ENCODE results near the gene CYP2W1.

CYP2W1 gene, protein sequence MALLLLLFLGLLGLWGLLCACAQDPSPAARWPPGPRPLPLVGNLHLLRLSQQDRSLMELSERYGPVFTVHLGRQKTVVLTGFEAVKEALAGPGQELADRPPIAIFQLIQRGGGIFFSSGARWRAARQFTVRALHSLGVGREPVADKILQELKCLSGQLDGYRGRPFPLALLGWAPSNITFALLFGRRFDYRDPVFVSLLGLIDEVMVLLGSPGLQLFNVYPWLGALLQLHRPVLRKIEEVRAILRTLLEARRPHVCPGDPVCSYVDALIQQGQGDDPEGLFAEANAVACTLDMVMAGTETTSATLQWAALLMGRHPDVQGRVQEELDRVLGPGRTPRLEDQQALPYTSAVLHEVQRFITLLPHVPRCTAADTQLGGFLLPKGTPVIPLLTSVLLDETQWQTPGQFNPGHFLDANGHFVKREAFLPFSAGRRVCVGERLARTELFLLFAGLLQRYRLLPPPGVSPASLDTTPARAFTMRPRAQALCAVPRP

DNA sequence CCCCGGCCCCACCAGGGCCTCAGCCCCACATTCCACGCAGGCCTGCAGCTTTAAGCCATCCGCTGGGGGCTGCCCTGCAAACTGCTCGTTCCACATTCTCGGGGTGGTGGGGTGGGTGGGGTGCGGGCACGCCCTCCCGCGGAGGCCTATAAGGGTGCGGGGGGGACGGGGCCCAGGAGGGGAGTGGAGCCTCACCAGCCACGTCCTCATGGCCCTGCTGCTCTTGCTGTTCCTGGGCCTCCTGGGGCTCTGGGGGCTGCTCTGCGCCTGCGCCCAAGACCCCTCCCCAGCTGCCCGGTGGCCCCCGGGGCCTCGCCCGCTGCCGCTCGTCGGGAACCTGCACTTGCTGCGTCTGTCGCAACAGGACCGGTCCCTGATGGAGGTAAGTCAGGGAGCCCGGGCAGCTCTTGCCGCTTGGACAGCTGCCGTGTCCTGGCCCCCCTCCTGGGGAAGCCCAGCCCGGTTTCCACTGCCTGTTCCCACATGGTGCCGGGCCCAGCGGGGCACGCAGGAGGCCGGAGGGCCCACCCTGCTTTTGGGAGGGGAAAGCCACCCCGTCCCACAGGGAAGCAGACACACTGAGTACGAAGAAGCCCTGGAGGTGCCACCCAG is at the start of gene CYP2W1:
TSS of gene CYP2W1 (plus strand) at position 178 of the 612 bp plus-strand sequence. CDS start at position 209, 31 bp downstream.
- H3K4me3 ChIP-seq (ENCODE audit: low read length in 2 of 2): no peak within 1 kb of the TSS
- no peaks in the 10 kb centered on the region for H3K4me1 ChIP-seq (ENCODE audit: control insufficient read depth, insufficient read depth, low read length)
- no peak within 1 kb of the TSS for H3K27ac ChIP-seq (ENCODE audit: low read length)
- H3K36me3 ChIP-seq (ENCODE audit: control insufficient read depth in 2 of 2, insufficient read depth in 2 of 2, low read length in 2 of 2): no peaks in the 10 kb centered on the region
- H3K9ac ChIP-seq (ENCODE audit: low read length in 2 of 2): no peak within 1 kb of the TSS
- peaks cover 37% of the 10 kb centered on the region in 2 donors for H3K27me3 ChIP-seq (ENCODE audit: control insufficient read depth in 1 of 2, insufficient read depth in 2 of 2, low read length in 2 of 2)
- no peaks in the 10 kb centered on the region for H3K9me3 ChIP-seq (ENCODE audit: control insufficient read depth in 2 of 2, low read length in 2 of 2)

DNA sequence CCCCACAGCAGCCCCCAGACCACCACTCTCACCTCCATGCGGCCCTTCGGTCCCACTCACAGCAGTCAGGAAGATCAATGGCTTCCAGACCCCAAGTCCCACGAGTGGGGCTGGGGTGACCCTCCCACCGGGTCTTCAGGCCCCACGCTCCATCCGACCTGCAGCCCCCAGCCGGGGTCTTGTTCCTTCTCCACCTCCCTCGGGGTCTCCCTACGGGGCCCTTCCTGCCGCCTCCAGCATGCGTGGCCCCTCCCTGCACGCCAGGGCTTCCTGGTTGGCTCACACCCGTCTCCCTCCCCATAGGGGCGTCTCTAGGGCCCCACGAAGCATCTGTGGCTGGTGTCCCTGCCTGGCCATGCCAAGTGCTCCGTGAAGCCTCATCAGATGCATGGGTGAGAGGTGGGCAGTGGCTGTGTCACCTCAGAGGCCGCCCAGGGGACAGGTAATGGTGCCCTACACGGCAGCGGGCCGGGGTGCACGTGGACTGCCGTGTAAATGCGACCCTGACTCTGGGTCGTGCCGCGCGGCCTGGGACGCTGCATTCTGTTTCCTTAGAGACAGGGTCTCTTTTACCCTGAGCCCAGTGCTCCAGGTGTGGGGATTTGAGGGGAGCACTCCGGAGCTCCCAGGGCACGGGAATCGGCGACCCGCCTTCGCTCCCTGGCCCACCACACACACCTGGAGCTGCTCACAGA is 48.4 kb upstream of the CYP2W1 start:
- Histone ChIP-seq H3K9me3 (ENCODE audit: control insufficient read depth in 2 of 2, low read length in 2 of 2) (no peaks in the 10 kb centered on the region), H3K36me3 (ENCODE audit: control insufficient read depth in 2 of 2, insufficient read depth in 2 of 2, low read length in 2 of 2) (no peaks in the 10 kb centered on the region), H3K4me3 (ENCODE audit: low read length in 2 of 2) (no peak overlapping the region), H3K9ac (ENCODE audit: low read length in 2 of 2) (no peak overlapping the region), H3K27me3 (ENCODE audit: control insufficient read depth in 1 of 2, insufficient read depth in 2 of 2, low read length in 2 of 2) (no peaks in the 10 kb centered on the region), H3K4me1 (ENCODE audit: control insufficient read depth, insufficient read depth, low read length) (peaks cover under 1% of the 10 kb centered on the region), H3K27ac (ENCODE audit: low read length) (no peak overlapping the region)

DNA sequence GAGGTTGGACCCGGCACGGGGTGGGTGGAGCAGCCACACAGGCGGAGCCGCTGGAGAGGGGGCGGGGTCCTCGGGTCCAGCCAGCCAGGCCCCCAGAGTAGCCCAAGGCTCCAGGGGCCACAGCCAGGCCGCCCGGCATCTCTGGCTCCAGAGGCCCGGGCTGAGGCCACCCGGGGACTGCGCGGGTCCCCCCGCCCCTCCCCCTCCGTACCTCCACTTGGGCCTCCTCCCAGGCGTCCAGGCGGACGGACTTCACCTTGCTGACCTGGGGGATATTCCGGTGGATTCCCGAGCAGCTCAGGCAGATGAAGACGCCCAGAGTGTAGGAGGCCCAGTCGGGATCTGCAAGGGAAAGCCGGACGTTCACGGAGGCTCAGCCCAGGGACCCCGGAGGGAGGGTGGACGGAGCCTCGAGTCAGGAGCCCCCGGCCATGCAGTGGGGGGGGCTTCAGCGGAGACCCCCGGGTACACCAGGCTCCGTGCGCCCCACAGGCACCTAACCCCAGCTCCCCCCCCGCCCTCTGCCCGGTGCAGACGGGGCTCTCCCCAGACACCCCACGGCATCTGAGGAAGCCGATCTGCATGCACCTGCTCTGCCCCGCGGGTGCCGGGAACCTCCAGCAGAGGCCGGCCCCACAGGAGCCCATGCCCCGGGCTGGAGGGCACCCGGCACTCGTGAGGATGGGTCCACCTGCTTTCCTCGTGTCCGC is 47.7 kb upstream of the CYP2W1 start:
- Histone ChIP-seq H3K9me3 (ENCODE audit: control insufficient read depth in 2 of 2, low read length in 2 of 2) (peaks cover 0 to 3% of the 10 kb centered on the region in 2 donors), H3K36me3 (ENCODE audit: control insufficient read depth in 2 of 2, insufficient read depth in 2 of 2, low read length in 2 of 2) (no peaks in the 10 kb centered on the region), H3K27ac (ENCODE audit: low read length) (no peak overlapping the region), H3K4me3 (ENCODE audit: low read length in 2 of 2) (no peak overlapping the region), H3K9ac (ENCODE audit: low read length in 2 of 2) (no peak overlapping the region), H3K4me1 (ENCODE audit: control insufficient read depth, insufficient read depth, low read length) (no peaks in the 10 kb centered on the region), H3K27me3 (ENCODE audit: control insufficient read depth in 1 of 2, insufficient read depth in 2 of 2, low read length in 2 of 2) (no peaks in the 10 kb centered on the region)

DNA sequence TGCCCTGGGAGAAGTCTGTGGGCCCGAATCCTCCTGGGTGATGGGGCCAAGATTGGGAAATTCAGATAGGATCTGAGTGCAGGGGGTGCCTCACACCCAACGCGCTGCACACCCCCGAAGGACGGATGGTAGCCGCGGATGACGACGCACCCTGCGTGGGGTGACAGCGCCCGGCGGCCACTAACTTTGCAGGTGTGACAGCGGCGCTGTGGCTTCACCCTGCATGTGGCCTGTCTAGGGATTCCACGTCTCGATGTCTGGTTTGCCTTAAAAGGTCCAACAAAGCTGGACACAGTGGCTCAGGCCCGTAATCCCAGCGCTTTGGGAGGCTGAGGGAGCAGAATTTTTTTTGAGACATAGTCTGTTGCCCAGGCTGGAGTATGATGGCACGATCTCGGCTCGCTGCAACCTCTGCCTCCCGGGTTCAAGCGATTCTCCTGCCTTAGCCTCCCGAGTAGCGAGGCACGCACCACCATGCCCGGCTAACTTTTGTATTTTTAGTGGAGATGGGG is 47.1 kb upstream of the CYP2W1 start:
- H3K9ac ChIP-seq (ENCODE audit: low read length in 2 of 2): no peak overlapping the region
- H3K4me1 ChIP-seq (ENCODE audit: control insufficient read depth, insufficient read depth, low read length): no peaks in the 10 kb centered on the region
- H3K36me3 ChIP-seq (ENCODE audit: control insufficient read depth in 2 of 2, insufficient read depth in 2 of 2, low read length in 2 of 2): no peaks in the 10 kb centered on the region
- H3K9me3 ChIP-seq (ENCODE audit: control insufficient read depth in 2 of 2, low read length in 2 of 2): peaks cover 0 to 3% of the 10 kb centered on the region in 2 donors
- no peaks in the 10 kb centered on the region for H3K27me3 ChIP-seq (ENCODE audit: control insufficient read depth in 1 of 2, insufficient read depth in 2 of 2, low read length in 2 of 2)
- no peak overlapping the region for H3K4me3 ChIP-seq (ENCODE audit: low read length in 2 of 2)
- no peak overlapping the region for H3K27ac ChIP-seq (ENCODE audit: low read length)

DNA sequence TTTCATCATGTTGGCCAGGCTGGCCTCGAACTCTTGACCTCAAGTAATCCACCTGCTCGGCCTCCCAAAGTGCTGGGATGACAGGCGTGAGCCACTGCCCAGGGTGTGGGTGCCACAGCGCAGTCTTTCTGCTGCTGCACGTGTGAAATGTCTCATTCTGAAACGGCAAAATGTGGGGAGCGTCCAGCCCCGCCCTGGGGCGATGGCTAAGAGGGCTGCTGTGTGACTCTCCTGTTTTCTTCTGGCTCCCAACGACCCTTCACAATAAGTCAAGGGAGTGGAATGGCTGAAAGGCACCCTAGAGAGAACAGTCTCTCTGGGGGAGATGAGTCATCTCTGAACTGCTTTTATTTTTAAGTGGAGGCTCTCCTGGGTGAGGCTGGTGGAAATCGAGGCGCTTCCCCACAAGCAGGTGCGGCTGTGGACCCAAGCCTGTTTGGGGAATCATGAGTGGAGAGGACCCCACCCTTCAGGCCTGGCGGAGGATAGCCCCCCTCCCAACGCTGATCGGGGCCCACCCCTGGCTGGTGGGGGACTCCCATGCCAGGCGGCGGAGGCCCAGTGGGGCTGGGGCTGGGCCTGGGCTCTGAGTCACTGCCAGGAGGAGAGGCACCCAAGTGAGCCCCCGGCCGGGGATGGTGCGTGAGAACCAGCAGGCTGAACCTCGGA is 46.5 kb upstream of the CYP2W1 start:
- H3K4me3 ChIP-seq (ENCODE audit: low read length in 2 of 2): no peak overlapping the region
- H3K4me1 ChIP-seq (ENCODE audit: control insufficient read depth, insufficient read depth, low read length): no peaks in the 10 kb centered on the region
- no peak overlapping the region for H3K9ac ChIP-seq (ENCODE audit: low read length in 2 of 2)
- peaks cover 0 to 3% of the 10 kb centered on the region in 2 donors for H3K9me3 ChIP-seq (ENCODE audit: control insufficient read depth in 2 of 2, low read length in 2 of 2)
- H3K36me3 ChIP-seq (ENCODE audit: control insufficient read depth in 2 of 2, insufficient read depth in 2 of 2, low read length in 2 of 2): no peaks in the 10 kb centered on the region
- H3K27me3 ChIP-seq (ENCODE audit: control insufficient read depth in 1 of 2, insufficient read depth in 2 of 2, low read length in 2 of 2): no peaks in the 10 kb centered on the region
- H3K27ac ChIP-seq (ENCODE audit: low read length): no peak overlapping the region

DNA sequence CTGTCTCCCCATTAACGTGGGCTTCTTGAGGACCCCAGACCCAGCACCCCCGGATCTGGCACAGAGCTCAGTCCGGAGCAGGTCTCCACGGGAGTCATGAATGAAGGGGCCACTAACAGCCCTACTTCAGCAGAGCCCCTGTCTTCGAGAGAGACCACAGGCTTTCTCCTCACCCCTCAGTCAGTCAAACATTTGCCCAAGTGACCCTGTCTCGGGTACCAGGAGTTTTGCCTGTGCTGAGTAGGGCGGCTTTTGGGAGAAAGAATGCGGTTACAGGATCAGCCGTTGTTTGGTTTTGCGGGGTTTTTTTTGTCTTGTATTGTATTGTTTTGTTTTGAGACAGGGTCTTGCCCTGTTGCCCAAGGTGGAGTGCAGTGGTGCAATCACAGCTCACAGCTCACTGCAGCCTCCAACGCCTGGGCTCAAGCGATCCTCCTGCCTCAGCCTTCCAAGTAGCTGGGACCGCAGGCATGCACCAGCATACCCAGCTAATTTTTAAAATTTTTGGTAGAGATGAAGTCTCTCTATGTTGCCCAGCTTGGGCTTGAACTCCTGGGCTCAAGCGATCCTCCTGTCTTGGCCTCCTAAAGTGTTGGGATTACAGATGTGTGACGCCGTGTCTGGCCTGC is 45.0 kb upstream of the CYP2W1 start:
- Histone ChIP-seq H3K9ac (ENCODE audit: low read length in 2 of 2) (no peak overlapping the region), H3K9me3 (ENCODE audit: control insufficient read depth in 2 of 2, low read length in 2 of 2) (peaks cover 0 to 6% of the 10 kb centered on the region in 2 donors), H3K27ac (ENCODE audit: low read length) (no peak overlapping the region), H3K4me3 (ENCODE audit: low read length in 2 of 2) (no peak overlapping the region), H3K4me1 (ENCODE audit: control insufficient read depth, insufficient read depth, low read length) (no peaks in the 10 kb centered on the region), H3K27me3 (ENCODE audit: control insufficient read depth in 1 of 2, insufficient read depth in 2 of 2, low read length in 2 of 2) (no peaks in the 10 kb centered on the region), H3K36me3 (ENCODE audit: control insufficient read depth in 2 of 2, insufficient read depth in 2 of 2, low read length in 2 of 2) (no peaks in the 10 kb centered on the region)

DNA sequence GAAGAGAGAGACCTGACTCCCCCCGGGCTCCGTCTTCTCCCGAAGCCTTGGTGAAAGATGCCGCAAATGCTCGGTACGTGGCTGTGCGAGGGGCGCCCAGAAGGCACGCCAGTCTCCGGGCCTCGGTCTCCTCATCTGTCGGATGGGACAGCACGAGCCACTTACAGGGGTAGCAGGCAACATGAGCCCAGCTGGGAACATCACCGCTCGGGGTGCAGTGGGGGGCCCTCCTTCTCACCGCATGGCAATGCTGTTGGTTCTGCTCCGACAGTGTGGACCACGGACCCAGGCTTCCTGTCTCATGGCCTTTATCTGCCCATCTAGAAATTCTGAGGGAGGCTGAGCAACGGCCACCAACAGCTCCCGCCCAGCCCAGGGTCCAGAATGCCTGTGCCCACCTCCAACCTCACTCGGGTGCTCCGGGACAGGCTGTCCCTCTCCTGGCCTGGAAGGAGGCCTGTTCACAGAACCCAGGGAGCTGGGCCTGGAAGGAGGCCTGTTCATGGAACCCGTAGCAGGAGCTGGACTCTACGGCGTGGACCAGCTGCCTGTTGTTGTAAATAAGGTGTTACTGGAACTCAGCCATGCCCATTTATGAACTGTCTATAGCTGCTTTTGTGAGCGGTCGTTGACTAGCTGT is 44.3 kb upstream of the CYP2W1 start:
- Histone ChIP-seq H3K4me1 (ENCODE audit: control insufficient read depth, insufficient read depth, low read length) (no peaks in the 10 kb centered on the region), H3K9ac (ENCODE audit: low read length in 2 of 2) (no peak overlapping the region), H3K9me3 (ENCODE audit: control insufficient read depth in 2 of 2, low read length in 2 of 2) (peaks cover 0 to 6% of the 10 kb centered on the region in 2 donors), H3K36me3 (ENCODE audit: control insufficient read depth in 2 of 2, insufficient read depth in 2 of 2, low read length in 2 of 2) (no peaks in the 10 kb centered on the region), H3K27ac (ENCODE audit: low read length) (no peak overlapping the region), H3K4me3 (ENCODE audit: low read length in 2 of 2) (no peak overlapping the region), H3K27me3 (ENCODE audit: control insufficient read depth in 1 of 2, insufficient read depth in 2 of 2, low read length in 2 of 2) (no peaks in the 10 kb centered on the region)

DNA sequence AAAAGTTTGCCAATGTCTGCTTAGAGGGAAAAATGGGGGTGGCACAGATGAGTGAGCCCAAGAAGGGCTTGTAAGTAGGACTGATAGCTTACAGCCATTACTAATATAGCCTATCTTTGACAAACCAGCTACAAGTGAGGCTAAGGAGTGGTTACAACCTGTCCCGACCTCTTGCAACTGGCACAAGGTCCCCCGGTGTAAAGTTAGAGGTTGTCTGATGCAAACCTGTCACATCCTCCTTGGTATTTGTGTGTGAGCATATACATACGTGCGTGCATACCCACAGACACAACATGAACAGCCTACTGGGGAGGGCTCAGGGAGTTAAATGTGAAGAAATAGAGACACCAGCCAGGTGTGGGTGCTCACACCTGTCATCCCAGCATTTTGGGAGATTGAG is 43.1 kb upstream of the CYP2W1 start:
- H3K9me3 ChIP-seq (ENCODE audit: control insufficient read depth in 2 of 2, low read length in 2 of 2): peaks cover 0 to 6% of the 10 kb centered on the region in 2 donors
- no peak overlapping the region for H3K4me3 ChIP-seq (ENCODE audit: low read length in 2 of 2)
- H3K27ac ChIP-seq (ENCODE audit: low read length): no peak overlapping the region
- H3K27me3 ChIP-seq (ENCODE audit: control insufficient read depth in 1 of 2, insufficient read depth in 2 of 2, low read length in 2 of 2): no peaks in the 10 kb centered on the region
- no peaks in the 10 kb centered on the region for H3K4me1 ChIP-seq (ENCODE audit: control insufficient read depth, insufficient read depth, low read length)
- no peak overlapping the region for H3K9ac ChIP-seq (ENCODE audit: low read length in 2 of 2)
- H3K36me3 ChIP-seq (ENCODE audit: control insufficient read depth in 2 of 2, insufficient read depth in 2 of 2, low read length in 2 of 2): no peaks in the 10 kb centered on the region

DNA sequence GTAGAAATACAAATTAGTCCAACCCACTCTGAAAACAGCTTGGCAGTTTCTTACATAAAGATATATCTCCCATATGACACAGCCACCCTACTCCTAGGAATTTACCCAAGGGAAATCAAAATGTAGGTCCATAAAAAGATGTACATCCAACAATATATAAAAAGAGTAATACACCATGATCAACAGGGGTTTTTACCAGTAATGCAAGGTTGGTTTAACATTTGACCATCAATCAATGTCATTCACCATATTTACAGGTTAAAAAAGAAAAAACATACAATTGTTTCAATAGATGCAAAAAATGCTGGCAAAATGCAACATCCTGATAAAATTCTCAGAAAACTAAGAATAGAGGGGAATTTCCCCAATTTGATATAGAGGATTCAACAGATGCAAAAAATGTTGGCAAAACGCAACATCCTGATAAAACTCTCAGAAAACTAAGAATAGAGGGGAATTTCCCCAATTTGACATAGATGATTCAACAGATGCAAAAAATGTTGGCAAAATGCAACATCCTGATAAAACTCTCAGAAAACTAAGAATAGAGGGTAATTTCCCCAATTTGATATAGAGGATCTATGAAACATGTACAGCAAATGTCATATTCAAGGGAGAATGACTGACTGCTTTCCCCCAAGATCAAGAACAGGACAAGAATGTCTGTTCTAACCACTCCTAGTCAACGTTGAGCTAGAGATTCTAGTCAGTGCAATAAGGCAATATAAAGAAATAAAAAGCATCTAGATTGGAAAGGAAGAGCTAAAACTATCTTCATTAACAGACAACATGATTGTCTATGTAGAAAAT is 42.2 kb upstream of the CYP2W1 start:
- H3K9ac ChIP-seq (ENCODE audit: low read length in 2 of 2): no peak overlapping the region
- no peak overlapping the region for H3K27ac ChIP-seq (ENCODE audit: low read length)
- H3K36me3 ChIP-seq (ENCODE audit: control insufficient read depth in 2 of 2, insufficient read depth in 2 of 2, low read length in 2 of 2): no peaks in the 10 kb centered on the region
- H3K27me3 ChIP-seq (ENCODE audit: control insufficient read depth in 1 of 2, insufficient read depth in 2 of 2, low read length in 2 of 2): no peaks in the 10 kb centered on the region
- H3K4me3 ChIP-seq (ENCODE audit: low read length in 2 of 2): no peak overlapping the region
- peaks cover 0 to 6% of the 10 kb centered on the region in 2 donors for H3K9me3 ChIP-seq (ENCODE audit: control insufficient read depth in 2 of 2, low read length in 2 of 2)
- H3K4me1 ChIP-seq (ENCODE audit: control insufficient read depth, insufficient read depth, low read length): peaks cover 2% of the 10 kb centered on the region
